Smooth muscle cell of bladder (primary cell): ENCODE data around the gene ZNF587. TPM values are rescaled to one million over a fixed set of nuclear protein-coding genes. Genes with fewer than 3 reads are reported as not detected.

Experiments
- total RNA-seq: library from RNA; depleted of rRNA; stranded (reverse); fragments of >200 nt; gene quantifications from 2 replicates; pipeline ENCODE4 v1.2.3, GENCODE V29; 2014

The ZNF587 gene
- 18.5 and 20.2 TPM in 2 replicates for total RNA-seq

DNA sequence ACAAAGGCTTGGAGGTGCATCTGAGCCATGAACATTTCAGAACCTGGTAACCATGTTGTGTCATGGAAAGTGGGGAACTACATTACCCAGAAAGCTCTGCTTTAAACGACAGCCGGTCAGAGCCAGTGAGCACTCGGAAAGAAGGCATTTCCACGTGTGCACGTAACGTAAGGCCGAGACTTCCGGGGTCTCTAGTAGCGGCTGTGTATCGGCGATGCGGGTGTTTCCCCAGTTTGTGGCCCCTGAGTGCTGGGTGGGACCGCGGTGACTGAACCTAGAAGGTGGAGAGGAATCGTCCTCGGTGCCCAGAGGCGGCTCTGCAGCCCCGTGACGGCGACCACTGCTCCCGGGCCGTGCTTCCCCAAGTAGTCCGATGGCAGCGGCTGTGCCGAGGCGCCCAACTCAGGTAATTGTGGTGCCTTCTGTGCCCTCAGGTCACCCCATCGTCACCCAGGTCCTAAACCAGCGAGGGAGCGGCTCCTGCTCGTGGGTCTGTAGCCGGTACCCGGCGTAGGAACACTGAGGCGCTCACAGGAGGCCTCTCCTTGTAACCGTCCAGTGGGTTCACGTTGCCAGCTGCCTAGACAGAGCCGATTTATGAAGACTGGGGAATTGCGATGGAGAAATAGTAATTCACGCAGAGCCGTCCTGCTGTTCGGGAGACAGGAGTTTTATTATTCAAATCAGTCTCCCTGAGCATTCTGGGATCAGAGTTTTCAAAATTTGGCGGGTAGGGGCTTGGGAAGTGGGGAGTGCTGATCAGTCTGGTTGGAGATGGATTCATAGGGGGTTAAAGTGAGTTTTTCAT, at the start of gene ZNF587:
TSS of gene ZNF587 (plus strand) at position 194 of the 808 bp plus-strand sequence. CDS start at position 374, 180 bp downstream.

DNA sequence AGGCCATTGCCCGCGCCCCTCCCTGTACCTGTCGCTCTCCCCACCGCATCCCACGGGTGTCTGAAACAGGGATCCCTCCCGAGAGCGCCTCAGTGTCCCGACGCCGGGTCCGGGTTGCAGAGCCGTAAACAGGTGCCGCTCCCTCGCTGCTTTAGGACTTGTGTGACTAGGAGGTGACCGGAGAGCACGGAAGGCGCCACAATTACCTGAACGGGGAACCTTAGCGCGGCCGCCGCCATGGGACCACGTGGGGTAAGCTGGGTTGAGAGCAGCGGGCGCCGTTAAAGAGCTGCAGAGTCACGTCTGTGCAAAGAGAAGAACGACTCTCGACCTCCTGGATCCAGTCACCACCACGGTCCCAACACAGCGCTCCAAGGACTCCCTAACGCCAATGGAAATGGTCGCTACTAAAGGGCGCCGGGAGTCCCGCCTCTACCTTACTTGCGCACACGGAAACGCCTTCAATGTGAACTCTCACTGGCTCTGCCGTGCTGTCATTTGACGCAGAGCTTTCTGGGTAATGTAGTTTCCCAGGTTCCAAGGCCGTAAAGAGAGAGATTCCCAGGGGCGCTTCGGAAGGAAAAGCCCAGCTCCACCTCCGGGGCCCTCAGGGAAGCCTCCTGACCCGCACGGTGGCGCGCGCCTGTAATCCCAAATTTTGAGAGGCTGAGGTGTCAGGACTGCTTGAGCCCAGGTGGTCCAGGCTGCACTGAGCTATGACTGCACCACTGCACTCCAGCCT, 35.0 kb upstream of the ZNF587 start, which contains the start of gene ZNF552:
TSS of gene ZNF552 (minus strand) at position 409 of the 742 bp plus-strand sequence. CDS start at position 239, 170 bp downstream.

DNA sequence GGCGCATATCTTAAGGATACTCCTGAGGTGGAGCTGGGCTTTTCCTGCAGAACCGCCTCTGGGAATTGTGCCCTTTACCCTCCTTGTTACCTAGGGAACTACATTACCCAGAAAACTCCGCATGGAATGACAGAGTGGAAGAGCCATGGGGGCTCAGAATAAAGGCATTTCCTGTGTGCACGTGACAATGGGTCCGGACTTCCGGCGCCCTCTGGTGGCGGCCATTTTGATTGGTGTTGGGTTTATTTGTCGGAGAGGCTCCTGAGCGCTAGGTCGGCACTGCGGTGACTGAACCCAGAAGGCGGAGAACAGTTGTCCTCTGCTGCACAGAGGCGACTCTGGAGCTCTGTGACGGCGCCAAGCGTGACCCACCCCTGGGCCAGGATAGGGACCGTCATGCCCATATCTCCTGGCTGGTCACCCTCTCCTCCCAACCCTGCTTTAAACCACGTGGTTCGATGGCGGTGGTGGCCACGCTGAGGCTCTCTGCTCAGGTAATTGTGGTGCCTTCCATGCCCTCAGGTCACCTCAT, 19.5 kb upstream of the ZNF587 start, which contains the start of gene ZNF587B:
TSS of gene ZNF587B (plus strand) at position 229 of the 532 bp plus-strand sequence. CDS start at position 459, 230 bp downstream.

DNA sequence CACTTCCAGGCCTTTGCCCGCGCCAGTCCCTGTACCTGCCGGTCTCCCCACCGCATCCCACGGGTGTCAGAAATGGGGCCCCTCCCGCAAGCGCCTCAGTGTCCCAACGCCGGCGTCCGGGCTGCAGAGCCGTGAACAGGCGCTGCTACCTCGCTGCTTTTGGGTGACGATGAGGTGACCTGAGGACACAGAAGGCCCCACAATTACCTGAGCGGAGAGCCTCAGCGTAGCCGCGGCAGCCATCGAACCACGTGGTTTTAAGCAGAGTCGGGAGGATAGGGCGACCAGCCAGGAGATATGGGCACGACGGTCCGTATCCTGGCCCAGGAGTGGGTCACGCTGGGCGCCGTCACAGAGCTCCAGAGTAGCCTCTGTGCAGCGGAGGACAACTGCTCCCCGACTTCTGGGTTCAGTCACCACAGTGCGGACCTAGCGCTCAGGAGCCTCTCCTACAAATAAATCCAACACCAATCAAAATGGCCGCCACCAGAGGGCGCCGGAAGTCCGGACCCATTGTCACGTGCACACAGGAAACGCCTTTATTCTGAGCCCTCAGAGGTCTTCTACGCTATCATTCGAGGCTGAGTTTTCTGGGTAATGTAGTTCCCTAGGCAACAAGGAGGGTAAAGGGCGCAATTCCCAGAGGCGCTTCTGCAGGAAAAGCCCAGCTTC, 39.0 kb downstream of the ZNF587 start, which contains the start of gene ZNF814:
TSS of gene ZNF814 (minus strand) at position 478 of the 672 bp plus-strand sequence. CDS start at position 243, 235 bp downstream.

Other genes starting within 250 kb of the ZNF587 start
- gene ZNF530, start 250.0 kb upstream of the ZNF587 start, total RNA-seq = 1.6 and 2.6 TPM in 2 replicates
- 15.5 and 18.8 TPM in 2 replicates for gene ZNF134, start 235.6 kb upstream of the ZNF587 start, total RNA-seq
- 8.0 and 10.2 TPM in 2 replicates for gene ZNF211, start 216.7 kb upstream of the ZNF587 start, total RNA-seq
- not detected in 2 replicates for gene ZSCAN4, start 180.9 kb upstream of the ZNF587 start, total RNA-seq
- gene ZNF551, start 167.9 kb upstream of the ZNF587 start, total RNA-seq = 4.0 and 4.3 TPM in 2 replicates
- 2.8 and 3.6 TPM in 2 replicates for gene ZNF154, start 140.7 kb upstream of the ZNF587 start, total RNA-seq
- gene ZNF671, start 122.2 kb upstream of the ZNF587 start, total RNA-seq = 8.9 and 9.2 TPM in 2 replicates
- 11.2 and 14.1 TPM in 2 replicates for gene ZNF776, start 103.0 kb upstream of the ZNF587 start, total RNA-seq
- 12.6 and 12.7 TPM in 2 replicates for gene ZNF586, start 80.2 kb upstream of the ZNF587 start, total RNA-seq
- gene ZNF552, start 34.9 kb upstream of the ZNF587 start, total RNA-seq = 4.7 and 6.0 TPM in 2 replicates
- gene ZNF587B, start 19.6 kb upstream of the ZNF587 start, total RNA-seq = 14.6 and 18.1 TPM in 2 replicates
- gene ZNF814, start 39.2 kb downstream of the ZNF587 start, total RNA-seq = 3.4 and 3.7 TPM in 2 replicates
- gene ZNF417, start 66.7 kb downstream of the ZNF587 start, total RNA-seq = 14.5 and 16.6 TPM in 2 replicates
- gene ZNF418, start 85.5 kb downstream of the ZNF587 start, total RNA-seq = 5.0 and 6.3 TPM in 2 replicates
- 3.6 and 3.8 TPM in 2 replicates for gene ZNF256, start 97.8 kb downstream of the ZNF587 start, total RNA-seq
- gene C19orf18, start 124.7 kb downstream of the ZNF587 start, total RNA-seq = 0.14 and 0.18 TPM in 2 replicates
- 10.8 and 14.7 TPM in 2 replicates for gene ZNF606, start 153.0 kb downstream of the ZNF587 start, total RNA-seq
- gene ZSCAN1, start 184.2 kb downstream of the ZNF587 start, total RNA-seq = not detected in 2 replicates
- gene ZNF135, start 209.4 kb downstream of the ZNF587 start, total RNA-seq = 4.2 and 5.0 TPM in 2 replicates
- gene ZSCAN18, start 248.4 kb downstream of the ZNF587 start, total RNA-seq = 25.7 and 27.4 TPM in 2 replicates